ENCODE measurements around the gene TNFRSF6B.
"Not testable (repeated sequence)": the region's sequence is repeated elsewhere in the genome, so short reads cannot be mapped to it uniquely, and the experiment has no call there.

The TNFRSF6B gene, protein sequence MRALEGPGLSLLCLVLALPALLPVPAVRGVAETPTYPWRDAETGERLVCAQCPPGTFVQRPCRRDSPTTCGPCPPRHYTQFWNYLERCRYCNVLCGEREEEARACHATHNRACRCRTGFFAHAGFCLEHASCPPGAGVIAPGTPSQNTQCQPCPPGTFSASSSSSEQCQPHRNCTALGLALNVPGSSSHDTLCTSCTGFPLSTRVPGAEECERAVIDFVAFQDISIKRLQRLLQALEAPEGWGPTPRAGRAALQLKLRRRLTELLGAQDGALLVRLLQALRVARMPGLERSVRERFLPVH

DNA sequence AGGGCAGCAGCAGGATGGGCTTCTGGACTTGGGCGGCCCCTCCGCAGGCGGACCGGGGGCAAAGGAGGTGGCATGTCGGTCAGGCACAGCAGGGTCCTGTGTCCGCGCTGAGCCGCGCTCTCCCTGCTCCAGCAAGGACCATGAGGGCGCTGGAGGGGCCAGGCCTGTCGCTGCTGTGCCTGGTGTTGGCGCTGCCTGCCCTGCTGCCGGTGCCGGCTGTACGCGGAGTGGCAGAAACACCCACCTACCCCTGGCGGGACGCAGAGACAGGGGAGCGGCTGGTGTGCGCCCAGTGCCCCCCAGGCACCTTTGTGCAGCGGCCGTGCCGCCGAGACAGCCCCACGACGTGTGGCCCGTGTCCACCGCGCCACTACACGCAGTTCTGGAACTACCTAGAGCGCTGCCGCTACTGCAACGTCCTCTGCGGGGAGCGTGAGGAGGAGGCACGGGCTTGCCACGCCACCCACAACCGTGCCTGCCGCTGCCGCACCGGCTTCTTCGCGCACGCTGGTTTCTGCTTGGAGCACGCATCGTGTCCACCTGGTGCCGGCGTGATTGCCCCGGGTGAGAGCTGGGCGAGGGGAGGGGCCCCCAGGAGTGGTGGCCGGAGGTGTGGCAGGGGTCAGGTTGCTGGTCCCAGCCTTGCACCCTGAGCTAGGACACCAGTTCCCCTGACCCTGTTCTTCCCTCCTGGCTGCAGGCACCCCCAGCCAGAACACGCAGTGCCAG is at the start of gene TNFRSF6B:
Gene TNFRSF6B, plus strand, starts transcription at position 25 of the 729 bp plus-strand sequence. Its CDS starts 116 bp downstream, at position 141.
- DNase-seq, result no peak

GRCh38 chr20:63648190-63648589 is 48.3 kb upstream of the TNFRSF6B start:
- no peak for DNase-seq

DNA sequence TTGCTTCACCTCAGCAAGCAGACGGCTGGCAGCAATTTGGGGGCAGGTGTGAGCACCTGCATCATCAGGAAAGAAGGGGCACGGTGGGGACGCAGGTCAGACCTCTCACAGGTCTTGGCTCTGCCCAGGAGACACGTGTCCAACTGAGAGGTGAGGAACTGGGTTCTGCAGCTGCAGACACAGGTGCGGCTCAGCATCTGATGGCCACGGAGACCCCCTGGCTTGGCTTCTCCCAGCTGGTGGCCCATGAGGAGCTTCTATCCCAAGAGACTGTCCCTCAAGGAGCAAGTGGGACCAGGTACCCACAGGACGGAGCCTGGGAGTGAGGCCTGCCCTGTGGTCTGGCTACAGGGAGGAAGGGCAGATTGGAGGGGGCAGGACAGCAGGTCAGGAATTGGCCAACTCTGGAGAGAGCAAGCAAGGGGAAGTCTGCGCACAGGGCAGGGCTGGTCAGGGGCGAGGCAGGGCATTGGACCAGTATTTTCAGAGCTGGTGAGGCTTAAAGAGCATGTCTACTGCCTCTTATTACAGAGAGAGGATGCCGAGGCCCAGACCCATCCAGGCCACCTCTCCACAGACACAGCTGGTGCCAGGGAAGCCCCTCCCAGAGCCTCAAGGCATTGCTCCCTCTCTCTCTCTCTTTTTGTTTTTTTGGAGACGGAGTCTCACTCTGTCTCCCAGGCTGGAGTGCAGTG is 47.4 kb upstream of the TNFRSF6B start:
- DNase-seq, result no peak

- DNase-seq, result not testable (repeated sequence)
Observed at GRCh38 chr20:63650486-63650885, 46.0 kb upstream of the TNFRSF6B start.

DNA sequence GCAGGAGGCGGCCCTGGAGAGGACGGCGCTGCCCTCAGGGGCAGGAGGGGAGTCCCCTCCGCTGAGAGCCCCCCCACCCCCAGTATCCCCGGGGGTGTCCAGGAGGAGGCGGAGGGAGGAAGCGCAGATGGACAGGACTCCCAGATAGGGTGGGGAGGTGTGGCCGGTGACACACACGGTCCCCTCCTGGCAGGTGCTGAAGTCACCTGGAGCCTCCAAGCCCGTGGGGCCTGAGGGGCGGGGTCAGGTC is 44.6 kb upstream of the TNFRSF6B start:
- no peak for DNase-seq

DNA sequence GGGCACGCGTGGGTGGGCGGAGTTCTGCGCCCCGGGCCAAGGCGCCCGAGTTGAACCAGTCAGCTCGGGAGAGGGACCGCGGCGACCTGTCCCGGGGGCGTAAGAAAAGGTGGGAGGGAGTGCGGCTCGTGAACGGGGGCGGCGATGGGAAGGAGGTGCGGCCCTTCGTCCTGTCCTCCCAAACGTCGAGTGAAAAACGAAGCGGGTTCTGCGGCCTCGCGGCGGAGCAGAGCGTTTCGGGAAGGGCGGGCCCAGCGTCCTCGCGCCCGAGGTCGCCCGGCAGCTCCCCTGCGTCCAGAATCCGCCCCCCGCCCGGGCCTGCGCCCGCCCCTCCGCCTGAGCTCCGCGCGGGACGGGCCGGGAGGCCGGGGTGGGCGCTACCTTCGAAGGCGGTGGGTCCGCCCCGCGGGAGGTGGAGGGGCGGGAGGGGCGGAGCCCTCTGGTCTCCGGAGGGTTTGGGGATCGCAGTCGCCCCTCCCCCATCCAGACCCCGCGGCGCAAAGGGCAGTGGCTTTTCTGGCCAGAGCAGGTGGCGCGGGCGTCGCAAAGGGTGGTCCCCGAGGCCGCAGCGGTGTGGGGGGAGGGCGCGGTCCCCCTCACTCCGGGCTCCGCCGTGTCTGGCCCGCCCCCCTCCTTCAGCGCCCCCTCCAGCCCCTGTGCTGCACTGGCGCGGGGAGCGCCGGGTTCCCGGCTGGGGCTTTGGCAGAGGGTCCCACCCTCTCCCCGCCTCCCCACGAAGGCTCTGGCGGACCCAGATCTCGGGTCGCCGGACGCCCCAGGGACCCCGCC is 44.1 kb upstream of the TNFRSF6B start:
- peak; percentile 43 for DNase-seq

DNA sequence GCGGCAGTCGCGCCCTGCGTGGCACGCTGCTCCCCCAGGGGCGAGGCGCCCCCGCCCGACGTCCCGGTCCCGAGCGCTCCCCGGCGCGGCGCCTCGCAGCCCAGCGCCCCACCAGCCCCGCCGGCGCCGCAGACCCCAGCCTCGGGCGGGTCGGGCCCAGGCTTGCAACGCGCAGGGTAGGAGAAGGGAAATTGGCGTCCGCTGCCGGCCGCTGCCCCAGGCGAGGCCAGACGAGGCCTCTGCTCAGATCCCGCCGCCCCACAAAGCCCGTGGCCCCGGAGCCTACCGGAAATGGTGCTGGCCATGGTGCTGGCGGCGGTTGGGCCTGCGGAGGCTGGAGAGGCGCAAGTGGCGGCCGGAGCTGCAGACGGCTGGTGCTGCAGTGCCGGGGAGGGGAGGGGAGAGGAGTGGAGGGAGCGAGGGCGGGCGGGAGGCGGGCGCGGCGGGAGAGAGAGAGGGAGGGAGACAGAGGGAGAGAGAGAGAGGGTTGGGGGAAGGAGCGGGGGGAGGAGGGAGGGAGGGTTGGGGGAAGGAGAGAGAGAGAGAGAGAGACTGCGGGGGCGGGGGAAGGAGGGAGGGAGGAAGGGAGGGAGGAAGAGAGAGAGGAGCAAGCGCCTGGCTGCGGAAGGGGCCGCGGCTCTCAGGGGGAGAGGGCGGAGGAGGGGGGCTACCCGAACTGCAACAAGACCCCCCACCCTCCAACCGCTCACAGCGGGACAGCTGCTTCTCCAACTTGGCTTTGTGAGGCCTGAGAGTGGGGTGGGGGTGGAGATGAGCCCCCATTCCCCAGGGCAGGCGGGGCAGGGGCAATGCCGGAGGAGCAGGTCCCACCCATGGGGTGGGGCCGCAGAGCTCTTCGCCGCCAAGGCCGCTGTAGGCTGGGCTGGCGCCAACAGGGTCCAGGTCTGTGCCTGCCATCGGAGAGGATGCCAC is 43.1 kb upstream of the TNFRSF6B start, which contains the start of gene STMN3:
Gene STMN3, minus strand, starts transcription at position 384 of the 933 bp plus-strand sequence. Its CDS starts 79 bp downstream, at position 305.
- DNase-seq, result peak; percentile 98

DNA sequence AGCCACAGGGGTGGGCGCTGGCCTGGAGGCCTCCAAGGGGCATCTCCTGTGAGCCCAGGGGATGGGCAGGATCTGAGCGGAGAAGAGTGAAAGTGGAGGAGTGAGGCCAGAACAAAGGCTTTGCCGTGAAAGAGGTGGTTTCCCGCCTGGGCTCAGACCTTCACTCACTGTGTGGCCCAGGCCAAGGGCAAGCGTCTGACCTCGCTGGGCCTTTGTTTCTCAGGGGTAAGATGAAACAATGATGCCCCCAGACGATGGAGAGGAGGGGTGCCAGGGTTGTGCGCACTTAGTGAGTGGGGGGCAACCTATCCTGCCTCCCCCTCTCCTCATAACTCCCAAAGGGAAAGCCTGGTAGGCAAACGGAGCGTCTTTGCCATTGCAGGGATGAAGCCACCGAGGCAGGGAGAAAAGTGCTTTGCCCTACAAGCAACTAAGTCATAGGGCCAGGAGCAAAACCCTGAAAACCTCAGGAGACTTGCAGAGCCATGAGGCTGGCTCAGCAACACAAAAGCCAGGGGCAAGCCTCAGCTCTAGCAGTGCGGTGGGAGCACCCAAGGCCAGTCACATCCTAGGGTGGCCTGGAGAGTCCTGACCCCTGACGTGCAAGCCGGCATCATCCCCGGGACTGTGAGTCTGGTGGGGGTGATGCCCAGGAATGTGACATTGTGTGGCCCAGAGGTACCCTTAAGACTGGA is 42.3 kb upstream of the TNFRSF6B start:
- DNase-seq, result peak; percentile 43

DNA sequence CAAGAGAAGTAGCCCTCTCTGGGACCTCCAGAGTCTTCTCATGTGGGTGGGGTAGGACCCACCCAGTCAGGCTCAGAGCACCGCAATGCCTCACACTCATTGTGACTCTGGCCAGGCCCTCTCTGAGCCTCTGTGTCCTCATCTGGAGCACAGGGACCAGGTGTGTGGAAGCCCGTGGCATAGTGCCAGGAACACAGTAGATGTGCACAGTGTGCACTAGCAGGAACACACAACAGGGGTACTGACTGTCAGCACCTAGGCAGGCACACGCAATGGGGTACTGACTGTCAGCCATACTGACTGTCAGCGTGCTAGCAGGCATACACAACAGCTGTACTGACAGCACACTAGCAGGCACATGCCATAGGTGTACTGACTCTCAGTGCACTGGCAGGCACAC is 41.2 kb upstream of the TNFRSF6B start:
- no peak for DNase-seq

DNA sequence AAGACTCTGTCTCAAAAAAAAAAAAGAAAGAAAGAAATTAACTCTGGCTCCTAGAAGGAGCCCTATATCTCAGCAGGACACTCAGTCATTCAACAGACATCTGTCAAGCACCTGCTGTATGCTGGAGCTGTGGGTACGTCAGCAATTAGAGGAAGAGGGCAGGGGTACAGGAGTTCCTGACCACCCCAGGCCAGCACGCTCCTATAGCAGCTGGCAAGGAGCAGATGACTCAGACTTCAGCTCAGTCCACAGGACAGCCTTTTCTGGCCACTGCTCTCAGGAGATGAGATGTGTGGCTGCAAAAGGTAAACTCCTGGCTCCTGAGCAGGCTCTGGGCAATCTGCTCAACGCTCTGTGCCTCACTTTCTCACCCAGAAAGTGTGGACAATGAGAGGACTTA is 40.0 kb upstream of the TNFRSF6B start:
- DNase-seq, result no peak

GRCh38 chr20:63657260-63657936 is 39.1 kb upstream of the TNFRSF6B start:
- DNase-seq, result no peak

DNA sequence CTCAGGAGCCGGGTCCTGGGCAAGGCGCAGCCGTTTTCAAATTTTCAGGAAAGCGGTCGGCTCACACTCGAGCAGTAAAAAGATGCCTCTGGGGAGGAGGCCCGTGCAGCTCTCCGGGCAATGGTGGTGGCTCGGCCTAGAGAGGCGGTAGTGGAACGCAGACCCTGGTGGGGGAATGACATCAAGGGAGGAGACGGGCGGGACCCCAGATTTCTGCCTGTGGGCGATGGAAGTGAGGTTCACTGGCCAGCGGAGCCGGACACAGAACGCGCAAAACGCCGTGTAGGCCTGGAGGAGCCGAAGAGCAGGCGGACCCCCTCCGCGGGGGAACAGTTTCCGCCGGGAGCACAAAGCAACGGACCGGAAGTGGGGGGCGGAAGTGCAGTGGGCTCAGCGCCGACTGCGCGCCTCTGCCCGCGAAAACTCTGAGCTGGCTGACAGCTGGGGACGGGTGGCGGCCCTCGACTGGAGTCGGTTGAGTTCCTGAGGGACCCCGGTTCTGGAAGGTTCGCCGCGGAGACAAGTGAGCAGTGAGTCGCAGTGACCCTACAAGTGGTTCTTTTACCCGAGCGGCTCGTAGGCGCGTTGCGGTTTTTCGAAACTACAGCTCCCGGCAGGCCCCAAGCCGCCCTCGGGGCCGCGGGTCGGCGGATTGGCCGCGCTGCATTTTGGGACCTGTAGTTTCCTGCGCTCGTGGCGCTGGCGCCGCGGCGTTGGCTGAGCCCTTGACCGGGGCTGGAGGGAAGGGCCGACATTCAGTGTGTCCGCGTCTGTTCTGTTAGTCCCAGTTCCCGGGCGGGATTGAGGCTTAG is 38.3 kb upstream of the TNFRSF6B start, which contains the start of gene RTEL1:
Gene RTEL1, plus strand, starts transcription at position 376 of the 812 bp plus-strand sequence. CDS start 1,091 bp downstream, outside the sequence.
- peak; percentile 92 for DNase-seq

DNA sequence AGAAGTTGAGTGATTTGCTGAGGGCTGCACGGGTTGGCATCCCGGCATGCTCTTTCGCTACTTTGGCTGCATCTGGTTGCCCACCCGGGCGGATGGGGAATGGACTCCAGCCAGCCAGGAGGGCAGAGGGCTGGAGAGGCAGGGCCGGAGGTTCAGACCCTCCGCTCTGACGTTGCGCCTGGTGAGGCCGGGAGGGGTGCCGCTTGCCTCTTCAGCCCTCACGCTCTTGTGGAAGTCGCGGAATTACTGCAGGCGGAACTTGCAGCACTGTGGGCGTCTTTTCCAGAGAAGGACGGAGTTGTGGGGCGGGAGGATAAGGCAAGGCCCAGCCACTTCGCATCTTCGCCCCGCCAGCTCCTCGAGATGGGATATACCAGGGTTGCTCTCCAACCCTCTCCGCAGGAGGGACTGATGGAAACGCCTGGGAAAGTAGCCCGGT is 37.7 kb upstream of the TNFRSF6B start:
- DNase-seq, result no peak

- DNase-seq, result no peak
Observed at GRCh38 chr20:63659370-63659769, 37.1 kb upstream of the TNFRSF6B start.

GRCh38 chr20:63660174-63660573 is 36.3 kb upstream of the TNFRSF6B start:
- DNase-seq, result not testable (repeated sequence)

- DNase-seq, result no peak
Observed at GRCh38 chr20:63660622-63661021, 35.8 kb upstream of the TNFRSF6B start.

DNA sequence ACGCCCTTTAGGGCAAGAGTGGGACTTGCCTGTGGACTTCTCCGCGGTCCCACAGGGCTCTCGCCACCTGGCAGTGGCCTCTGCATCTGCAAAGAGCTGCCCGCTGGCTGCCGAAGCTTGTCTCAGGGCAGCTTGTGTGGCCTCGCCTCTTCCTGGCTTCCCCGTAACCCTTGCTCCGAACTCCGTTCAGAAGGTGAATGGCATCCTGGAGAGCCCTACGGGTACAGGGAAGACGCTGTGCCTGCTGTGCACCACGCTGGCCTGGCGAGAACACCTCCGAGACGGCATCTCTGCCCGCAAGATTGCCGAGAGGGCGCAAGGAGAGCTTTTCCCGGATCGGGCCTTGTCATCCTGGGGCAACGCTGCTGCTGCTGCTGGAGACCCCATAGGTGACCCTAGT is 35.3 kb upstream of the TNFRSF6B start:
- DNase-seq, result no peak

GRCh38 chr20:63661959-63662812 is 34.3 kb upstream of the TNFRSF6B start:
- no peak for DNase-seq

- no peak for DNase-seq
Observed at GRCh38 chr20:63662813-63663189, 33.7 kb upstream of the TNFRSF6B start.
